Epithelial cell of esophagus (primary cell): Measurements from ENCODE around the gene HOXA5.

Source experiments
- DNase-seq: peaks from one replicate; pipeline ENCODE4 v3.0.0; 2010; ENCODE audit warnings: low read depth
- H3K4me3 ChIP-seq: 2 replicates; pipeline ENCODE4 v1.5.1; 2011; ENCODE audit warnings: mild to moderate bottlenecking, low read length, control low read depth
- TF ChIP-seq, protein P1 (sequence below): IDR thresholded peaks from 2 replicates; pipeline ENCODE4 v1.5.1; 2011; ENCODE audit warnings: low read depth, mild to moderate bottlenecking, low read length, control low read depth, inconsistent platforms; ENCODE audit not compliant: insufficient read depth; ENCODE audit errors: missing control alignments

Gene HOXA5

GRCh38 chr7:27106901-27107240, 36.6 kb downstream of the HOXA5 start:
- no peak overlapping the region for H3K4me3 ChIP-seq
- DNase-seq: no peak
- TF ChIP-seq, protein P1, sequence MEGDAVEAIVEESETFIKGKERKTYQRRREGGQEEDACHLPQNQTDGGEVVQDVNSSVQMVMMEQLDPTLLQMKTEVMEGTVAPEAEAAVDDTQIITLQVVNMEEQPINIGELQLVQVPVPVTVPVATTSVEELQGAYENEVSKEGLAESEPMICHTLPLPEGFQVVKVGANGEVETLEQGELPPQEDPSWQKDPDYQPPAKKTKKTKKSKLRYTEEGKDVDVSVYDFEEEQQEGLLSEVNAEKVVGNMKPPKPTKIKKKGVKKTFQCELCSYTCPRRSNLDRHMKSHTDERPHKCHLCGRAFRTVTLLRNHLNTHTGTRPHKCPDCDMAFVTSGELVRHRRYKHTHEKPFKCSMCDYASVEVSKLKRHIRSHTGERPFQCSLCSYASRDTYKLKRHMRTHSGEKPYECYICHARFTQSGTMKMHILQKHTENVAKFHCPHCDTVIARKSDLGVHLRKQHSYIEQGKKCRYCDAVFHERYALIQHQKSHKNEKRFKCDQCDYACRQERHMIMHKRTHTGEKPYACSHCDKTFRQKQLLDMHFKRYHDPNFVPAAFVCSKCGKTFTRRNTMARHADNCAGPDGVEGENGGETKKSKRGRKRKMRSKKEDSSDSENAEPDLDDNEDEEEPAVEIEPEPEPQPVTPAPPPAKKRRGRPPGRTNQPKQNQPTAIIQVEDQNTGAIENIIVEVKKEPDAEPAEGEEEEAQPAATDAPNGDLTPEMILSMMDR: no peak

- no peak for DNase-seq
- H3K4me3 ChIP-seq: no peak overlapping the region
These were observed 37.1 kb downstream of the HOXA5 start for GRCh38 chr7:27106181-27106900.

GRCh38 chr7:27105301-27106031, 38.0 kb downstream of the HOXA5 start:
- no peak overlapping the region for H3K4me3 ChIP-seq
- no peak for DNase-seq
- TF ChIP-seq, protein P1: no peak

More at GRCh38 chr7:27106181-27106900, 37.1 kb downstream of the HOXA5 start:
- TF ChIP-seq, protein P1: no peak

DNA sequence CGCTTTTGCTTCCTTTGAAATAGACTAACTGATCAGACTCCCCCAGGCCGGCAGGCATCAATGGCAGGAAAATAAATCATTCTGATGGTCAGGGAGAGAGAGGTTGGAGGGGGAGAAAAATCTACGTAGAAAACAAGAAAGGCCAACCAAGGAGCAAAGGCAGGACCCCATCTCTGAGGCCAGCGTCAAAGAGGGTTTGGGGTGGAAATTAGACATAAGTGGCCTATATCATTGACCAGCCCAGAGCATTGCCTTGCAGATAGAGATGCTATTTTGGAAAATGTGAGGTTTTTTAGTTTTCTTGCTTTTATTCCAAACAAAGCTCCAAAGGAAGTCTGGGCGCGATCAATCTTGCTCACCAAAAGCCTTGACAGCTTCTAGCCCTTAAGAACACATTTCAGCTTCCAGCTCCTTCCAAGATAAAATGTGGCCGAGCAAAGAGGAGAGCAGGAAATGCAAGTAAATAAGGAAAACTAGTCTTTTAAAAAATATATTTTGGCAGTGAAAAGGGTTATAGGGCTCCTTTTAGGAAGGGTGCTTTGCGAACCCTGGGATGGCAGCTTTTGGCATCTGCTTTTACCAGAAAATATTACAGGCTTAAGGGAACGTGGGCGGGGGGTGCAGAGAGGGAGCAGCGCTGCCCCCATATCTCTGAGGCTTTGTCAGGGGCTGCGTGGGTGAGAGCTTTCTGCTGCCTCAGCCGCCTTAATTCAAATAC, 39.0 kb downstream of the HOXA5 start:
- DNase-seq: no peak
- no peak overlapping the region for H3K4me3 ChIP-seq

DNA sequence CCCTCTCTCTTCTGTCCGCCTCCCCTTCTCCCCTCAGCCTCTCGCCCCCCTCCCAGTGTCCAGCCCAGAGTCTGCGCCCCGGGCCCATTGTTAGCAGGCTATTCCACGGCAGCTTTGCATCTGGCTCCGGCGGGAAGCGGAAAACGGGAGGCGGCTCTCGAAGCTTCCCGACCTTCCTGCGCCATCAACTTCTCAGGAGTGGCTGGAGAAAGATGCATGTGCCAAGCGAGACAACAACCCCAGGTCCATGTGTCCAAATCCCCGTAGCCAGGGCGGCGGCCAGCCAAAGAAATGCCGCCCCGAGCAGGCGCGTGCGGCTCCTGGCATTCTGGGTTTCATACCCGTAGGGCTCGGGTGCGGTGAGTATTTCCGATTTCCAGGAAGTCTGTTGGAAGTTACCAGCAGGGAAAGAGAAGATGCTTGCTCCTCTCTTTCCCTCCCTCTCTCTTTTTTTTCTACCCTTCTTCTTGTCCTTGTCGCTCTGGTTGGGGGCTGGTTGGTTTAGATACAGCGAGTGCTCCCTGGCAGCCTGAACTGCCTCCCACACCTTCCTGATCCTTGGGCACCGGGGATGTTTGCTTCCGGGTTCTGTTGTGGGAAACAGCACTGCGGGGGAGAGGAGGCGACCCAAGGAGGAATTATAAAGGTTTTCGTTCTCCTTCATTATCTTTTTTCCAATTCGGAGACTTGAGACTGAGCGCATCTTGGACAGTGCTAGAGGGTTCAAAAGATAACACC, 39.8 kb downstream of the HOXA5 start:
- no peak overlapping the region for H3K4me3 ChIP-seq
- DNase-seq: no peak
- TF ChIP-seq, protein P1: no peak

More for the DNA sequence above, 39.0 kb downstream of the HOXA5 start:
- TF ChIP-seq, protein P1: no peak

DNA sequence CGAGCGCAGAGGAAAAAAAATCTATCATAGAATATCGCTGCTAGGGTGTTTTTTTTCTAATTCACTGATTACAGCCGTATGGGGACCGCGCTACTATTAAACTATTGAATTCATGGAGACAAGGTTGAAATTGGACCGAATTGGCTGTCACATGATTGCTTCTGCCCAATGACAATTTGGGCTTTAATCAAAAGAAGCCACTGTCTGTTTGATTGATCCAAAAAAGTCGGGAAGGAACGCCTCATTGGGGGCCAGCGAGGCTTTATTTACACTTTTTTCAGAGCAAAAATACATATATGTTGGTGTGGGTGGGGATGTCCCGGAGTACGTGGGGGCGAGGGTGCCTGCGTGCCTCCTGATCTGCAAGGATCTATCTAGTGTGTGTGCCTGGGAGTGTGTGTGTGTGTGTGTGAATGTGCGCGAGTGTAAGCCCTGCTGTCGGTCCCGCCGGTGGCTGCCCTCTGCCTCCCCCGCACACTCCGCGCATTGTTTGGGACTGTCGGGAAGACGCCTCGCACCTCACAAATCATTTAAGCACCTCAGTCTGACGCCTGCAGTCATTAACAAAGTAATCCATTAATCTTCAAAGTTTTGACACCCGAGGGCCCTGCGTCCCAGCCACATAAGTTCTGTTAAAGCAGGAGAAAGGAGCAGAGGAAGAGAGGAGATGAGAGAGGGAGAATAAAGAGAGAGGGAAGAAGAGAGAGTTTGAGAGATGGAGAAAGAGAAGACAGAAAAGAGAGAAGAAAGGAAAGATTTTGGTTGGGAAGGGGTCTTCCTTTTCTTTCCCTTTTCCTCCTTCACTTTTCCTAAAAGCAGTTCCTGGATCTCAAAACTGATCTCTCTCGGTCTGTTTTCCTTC, 40.7 kb downstream of the HOXA5 start, which contains the start of gene HOXA2:
Gene HOXA2, minus strand, starts transcription at position 103 of the 862 bp plus-strand sequence. CDS start 183 bp downstream, outside the sequence.
- DNase-seq: no peak
- H3K4me3 ChIP-seq: no peak within 1 kb of the TSS
- TF ChIP-seq, protein P1: no peak
